ENCODE data around the gene FURIN.
"Not testable (repeated sequence)": the region's sequence is repeated elsewhere in the genome, so short reads cannot be mapped to it uniquely, and the experiment has no call there.

The FURIN gene

DNA sequence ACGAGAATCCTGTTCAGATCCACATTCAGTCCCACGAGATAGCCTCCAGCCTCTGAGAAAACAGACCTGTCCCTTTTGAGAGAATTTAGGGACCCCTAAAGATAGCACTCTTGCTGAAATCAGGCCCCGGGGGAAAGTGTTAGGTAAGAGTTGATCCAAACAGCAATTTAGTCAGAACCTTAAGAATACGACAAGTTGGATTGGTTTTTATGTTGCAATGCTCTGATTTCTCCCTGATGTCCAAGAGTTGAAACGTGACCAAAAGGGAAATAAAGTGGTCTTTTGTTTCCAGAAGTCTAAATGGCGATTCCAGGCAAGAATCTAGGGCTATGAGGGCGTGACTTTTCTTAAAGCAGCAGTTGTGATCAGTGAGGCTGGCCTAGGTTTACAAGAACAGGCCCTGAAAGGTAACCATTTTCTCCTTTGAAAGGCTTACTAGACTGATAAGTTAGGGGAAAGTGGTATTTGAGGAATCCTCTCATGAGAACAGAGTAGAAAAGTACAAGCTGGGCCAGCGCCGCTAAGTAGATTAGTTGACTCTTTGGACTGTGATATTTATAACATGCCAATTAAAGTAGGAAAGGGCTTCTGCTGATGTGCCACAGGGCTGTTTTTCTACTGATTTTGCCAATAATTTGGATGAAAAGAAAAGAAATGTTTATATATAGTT is 39.6 kb downstream of the FURIN start:
- H3K9me3 ChIP-seq (ENCODE audit: severe bottlenecking) = no peaks in the 10 kb centered on the region
- no peak for DNase-seq (ENCODE audit: low spot score)
- ATAC-seq (ENCODE audit: low read depth) = no peak
- H3K4me3 ChIP-seq (ENCODE audit: severe bottlenecking) = no peak overlapping the region
- no peaks in the 10 kb centered on the region for H3K27me3 ChIP-seq (ENCODE audit: insufficient read depth, poor library complexity, severe bottlenecking)
- peaks cover 27% of the 10 kb centered on the region for H3K36me3 ChIP-seq (ENCODE audit: low read depth)
- no peak overlapping the region for H3K27ac ChIP-seq (ENCODE audit: poor library complexity, severe bottlenecking)
- H3K4me1 ChIP-seq (ENCODE audit: insufficient read depth, poor library complexity, severe bottlenecking) = no peaks in the 10 kb centered on the region
- TF ChIP-seq, protein P1, sequence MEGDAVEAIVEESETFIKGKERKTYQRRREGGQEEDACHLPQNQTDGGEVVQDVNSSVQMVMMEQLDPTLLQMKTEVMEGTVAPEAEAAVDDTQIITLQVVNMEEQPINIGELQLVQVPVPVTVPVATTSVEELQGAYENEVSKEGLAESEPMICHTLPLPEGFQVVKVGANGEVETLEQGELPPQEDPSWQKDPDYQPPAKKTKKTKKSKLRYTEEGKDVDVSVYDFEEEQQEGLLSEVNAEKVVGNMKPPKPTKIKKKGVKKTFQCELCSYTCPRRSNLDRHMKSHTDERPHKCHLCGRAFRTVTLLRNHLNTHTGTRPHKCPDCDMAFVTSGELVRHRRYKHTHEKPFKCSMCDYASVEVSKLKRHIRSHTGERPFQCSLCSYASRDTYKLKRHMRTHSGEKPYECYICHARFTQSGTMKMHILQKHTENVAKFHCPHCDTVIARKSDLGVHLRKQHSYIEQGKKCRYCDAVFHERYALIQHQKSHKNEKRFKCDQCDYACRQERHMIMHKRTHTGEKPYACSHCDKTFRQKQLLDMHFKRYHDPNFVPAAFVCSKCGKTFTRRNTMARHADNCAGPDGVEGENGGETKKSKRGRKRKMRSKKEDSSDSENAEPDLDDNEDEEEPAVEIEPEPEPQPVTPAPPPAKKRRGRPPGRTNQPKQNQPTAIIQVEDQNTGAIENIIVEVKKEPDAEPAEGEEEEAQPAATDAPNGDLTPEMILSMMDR (IDR thresholded peaks at IDR 0.05; ENCODE audit: poor library complexity, severe bottlenecking) = no peak

DNA sequence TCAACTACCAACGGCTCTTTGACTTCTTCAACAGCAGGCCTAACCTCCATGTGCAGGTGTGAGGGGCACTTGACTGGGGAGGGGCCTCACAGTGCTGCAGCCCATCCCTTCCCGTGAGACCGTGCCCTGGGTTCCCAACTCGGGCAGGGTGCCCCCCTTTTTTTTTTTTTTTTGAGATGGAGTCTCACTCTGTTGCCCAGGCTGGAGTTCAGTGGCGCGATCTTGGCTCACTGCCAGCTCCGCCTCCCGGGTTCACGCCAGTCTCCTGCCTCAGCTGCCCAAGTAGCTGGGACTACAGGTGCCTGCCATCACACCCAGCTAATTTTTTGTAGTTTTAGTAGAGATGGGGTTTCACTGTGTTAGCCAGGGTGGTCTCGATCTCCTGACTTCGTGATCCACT is 41.1 kb downstream of the FURIN start:
- H3K4me1 ChIP-seq (ENCODE audit: insufficient read depth, poor library complexity, severe bottlenecking); H3K4me3 ChIP-seq (ENCODE audit: severe bottlenecking); H3K27ac ChIP-seq (ENCODE audit: poor library complexity, severe bottlenecking); ATAC-seq (ENCODE audit: low read depth); H3K9me3 ChIP-seq (ENCODE audit: severe bottlenecking); H3K27me3 ChIP-seq (ENCODE audit: insufficient read depth, poor library complexity, severe bottlenecking); DNase-seq (ENCODE audit: low spot score): not testable (repeated sequence)
- H3K36me3 ChIP-seq (ENCODE audit: low read depth) = peaks cover 30% of the 10 kb centered on the region

DNA sequence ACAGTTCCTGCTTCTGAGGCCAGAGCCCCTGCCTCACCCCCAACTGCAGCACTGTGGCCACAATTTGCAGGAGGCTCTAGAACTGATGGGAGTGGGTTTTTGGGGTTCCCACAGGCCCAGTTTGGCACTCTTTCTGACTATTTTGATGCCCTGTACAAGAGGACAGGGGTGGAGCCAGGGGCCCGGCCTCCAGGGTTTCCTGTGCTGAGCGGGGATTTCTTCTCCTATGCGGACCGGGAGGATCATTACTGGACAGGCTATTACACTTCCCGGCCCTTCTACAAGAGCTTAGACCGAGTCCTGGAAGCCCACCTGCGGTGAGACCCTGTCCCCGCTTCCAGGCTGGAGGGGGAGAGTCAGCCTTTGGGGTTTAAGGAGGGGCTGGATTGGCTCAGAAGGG is 41.6 kb downstream of the FURIN start:
- Histone ChIP-seq H3K4me1 (ENCODE audit: insufficient read depth, poor library complexity, severe bottlenecking) (no peaks in the 10 kb centered on the region), H3K27ac (ENCODE audit: poor library complexity, severe bottlenecking) (no peak overlapping the region), H3K9me3 (ENCODE audit: severe bottlenecking) (no peaks in the 10 kb centered on the region), H3K36me3 (ENCODE audit: low read depth) (peaks cover 30% of the 10 kb centered on the region), H3K27me3 (ENCODE audit: insufficient read depth, poor library complexity, severe bottlenecking) (no peaks in the 10 kb centered on the region), H3K4me3 (ENCODE audit: severe bottlenecking) (no peak overlapping the region)
- ATAC-seq (ENCODE audit: low read depth) = no peak
- TF ChIP-seq, protein P1 (IDR thresholded peaks at IDR 0.05; ENCODE audit: poor library complexity, severe bottlenecking) = no peak
- DNase-seq (ENCODE audit: low spot score) = no peak

DNA sequence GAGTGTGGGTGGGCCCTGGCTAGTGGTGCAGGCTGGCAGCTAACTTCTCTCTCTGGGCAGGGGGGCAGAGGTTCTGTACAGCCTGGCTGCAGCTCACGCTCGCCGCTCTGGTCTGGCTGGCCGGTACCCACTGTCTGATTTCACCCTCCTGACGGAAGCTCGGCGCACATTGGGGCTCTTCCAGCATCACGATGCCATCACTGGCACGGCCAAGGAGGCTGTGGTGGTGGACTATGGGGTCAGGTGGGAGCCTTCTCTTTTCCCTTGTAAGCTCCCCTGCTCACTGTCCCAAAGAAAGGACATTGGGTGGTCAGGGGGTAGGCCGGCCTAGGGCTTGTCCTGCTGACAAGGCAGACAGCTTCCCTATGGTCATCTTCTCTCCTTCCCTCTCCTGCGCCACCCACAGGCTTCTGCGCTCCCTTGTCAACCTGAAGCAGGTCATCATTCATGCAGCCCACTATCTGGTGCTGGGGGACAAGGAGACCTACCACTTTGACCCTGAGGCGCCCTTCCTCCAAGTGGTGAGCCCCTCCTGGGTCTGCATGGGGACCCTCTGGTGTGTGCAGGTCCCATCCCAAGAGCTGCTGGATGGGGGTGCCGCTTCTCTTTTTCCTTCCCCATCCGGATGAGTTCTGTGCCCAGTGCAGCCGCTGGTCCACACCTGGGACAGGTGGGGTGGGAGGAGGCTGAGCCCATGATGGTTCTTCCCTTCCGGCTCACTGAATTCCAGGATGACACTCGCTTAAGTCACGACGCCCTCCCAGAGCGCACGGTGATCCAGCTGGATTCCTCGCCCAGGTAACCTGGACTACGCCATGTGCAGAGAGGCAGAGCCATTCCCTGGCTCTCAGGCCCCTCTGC is 42.3 kb downstream of the FURIN start:
- H3K36me3 ChIP-seq (ENCODE audit: low read depth) = peaks cover 23% of the 10 kb centered on the region

DNA sequence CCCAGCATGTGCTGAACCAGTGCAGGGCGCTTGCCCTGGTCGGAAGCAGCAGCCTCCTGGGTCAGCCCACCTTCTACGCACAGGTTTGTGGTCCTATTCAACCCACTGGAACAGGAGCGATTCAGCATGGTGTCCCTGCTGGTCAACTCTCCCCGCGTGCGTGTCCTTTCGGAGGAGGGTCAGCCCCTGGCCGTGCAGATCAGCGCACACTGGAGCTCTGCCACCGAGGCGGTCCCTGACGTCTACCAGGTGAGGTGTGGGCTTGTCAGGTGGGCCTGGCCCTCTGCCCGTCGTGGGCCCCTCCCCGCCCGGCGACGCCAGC is 42.9 kb downstream of the FURIN start:
- Histone ChIP-seq H3K4me1 (ENCODE audit: insufficient read depth, poor library complexity, severe bottlenecking) (no peaks in the 10 kb centered on the region), H3K36me3 (ENCODE audit: low read depth) (peaks cover 20% of the 10 kb centered on the region), H3K9me3 (ENCODE audit: severe bottlenecking) (no peaks in the 10 kb centered on the region), H3K27me3 (ENCODE audit: insufficient read depth, poor library complexity, severe bottlenecking) (no peaks in the 10 kb centered on the region), H3K27ac (ENCODE audit: poor library complexity, severe bottlenecking) (no peak overlapping the region), H3K4me3 (ENCODE audit: severe bottlenecking) (no peak overlapping the region)
- ATAC-seq (ENCODE audit: low read depth) (no peak), DNase-seq (ENCODE audit: low spot score) (peak; percentile 75)
- TF ChIP-seq, protein P1 (IDR thresholded peaks at IDR 0.05; ENCODE audit: poor library complexity, severe bottlenecking) = no peak

More for the DNA sequence above, 42.3 kb downstream of the FURIN start:
- no peaks in the 10 kb centered on the region for H3K4me1 ChIP-seq (ENCODE audit: insufficient read depth, poor library complexity, severe bottlenecking)
- no peak for DNase-seq (ENCODE audit: low spot score)
- H3K4me3 ChIP-seq (ENCODE audit: severe bottlenecking) = no peak overlapping the region
- ATAC-seq (ENCODE audit: low read depth) = no peak
- H3K27me3 ChIP-seq (ENCODE audit: insufficient read depth, poor library complexity, severe bottlenecking) = no peaks in the 10 kb centered on the region
- H3K9me3 ChIP-seq (ENCODE audit: severe bottlenecking) = no peaks in the 10 kb centered on the region
- TF ChIP-seq, protein P1 (IDR thresholded peaks at IDR 0.05; ENCODE audit: poor library complexity, severe bottlenecking) = no peak
- H3K27ac ChIP-seq (ENCODE audit: poor library complexity, severe bottlenecking) = no peak overlapping the region

Data from RWPE2 (cell line).